NCI-H146 treated with DMSO at 0.1 percent for 48 hours (cell line): ENCODE results near the gene TUBGCP6.

Source experiments
- DNase-seq: peaks from one replicate; lab custom pipeline; 2025; ENCODE audit not compliant: unreplicated experiment; lab: John Stamatoyannopoulos, UW

TUBGCP6 gene

DNA sequence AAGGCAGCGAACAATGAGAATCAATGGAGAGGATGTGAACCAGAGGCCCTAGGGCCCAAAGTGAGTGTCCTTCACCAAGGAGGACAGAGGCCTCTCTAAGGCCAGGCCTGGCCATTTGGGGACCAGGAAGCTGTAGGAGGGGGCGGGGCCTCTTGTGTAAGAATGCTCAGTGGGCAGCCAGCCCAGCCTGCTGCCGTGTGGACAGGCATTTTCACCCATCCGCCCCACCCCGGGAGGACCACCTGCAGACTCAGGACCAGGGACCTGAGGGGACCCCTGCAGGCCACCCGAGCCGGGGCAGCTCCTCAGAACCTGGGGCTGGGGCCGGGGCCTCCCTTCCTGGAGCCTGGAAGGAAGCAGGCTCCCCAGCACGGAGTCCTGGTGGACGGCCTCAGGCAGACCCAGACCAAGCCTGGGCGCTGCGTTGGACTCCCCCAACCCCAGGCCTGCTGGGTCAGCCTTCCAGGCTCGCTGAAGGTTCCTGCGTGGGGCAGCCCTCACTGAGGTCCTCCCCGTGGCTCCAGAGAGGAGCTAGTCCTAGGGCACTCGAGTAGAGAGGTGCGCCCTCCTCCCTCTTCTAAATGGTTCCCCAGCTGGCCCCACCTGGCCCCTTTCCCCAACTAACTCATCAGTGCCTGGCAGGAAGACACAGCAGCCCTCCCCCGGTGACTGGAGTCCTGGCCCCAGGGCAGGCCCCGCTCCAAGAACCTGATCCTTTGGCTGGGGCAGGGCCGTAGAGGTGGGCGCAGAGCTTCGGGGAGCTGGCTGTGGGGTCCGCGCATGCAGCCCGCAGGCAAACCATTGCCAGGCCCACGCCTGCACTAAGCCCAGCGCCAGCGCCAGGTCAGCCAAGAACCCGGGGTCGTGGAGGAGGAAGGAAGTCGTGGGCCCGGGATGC is 60.6 kb downstream of the TUBGCP6 start:
- DNase-seq, result no peak

DNA sequence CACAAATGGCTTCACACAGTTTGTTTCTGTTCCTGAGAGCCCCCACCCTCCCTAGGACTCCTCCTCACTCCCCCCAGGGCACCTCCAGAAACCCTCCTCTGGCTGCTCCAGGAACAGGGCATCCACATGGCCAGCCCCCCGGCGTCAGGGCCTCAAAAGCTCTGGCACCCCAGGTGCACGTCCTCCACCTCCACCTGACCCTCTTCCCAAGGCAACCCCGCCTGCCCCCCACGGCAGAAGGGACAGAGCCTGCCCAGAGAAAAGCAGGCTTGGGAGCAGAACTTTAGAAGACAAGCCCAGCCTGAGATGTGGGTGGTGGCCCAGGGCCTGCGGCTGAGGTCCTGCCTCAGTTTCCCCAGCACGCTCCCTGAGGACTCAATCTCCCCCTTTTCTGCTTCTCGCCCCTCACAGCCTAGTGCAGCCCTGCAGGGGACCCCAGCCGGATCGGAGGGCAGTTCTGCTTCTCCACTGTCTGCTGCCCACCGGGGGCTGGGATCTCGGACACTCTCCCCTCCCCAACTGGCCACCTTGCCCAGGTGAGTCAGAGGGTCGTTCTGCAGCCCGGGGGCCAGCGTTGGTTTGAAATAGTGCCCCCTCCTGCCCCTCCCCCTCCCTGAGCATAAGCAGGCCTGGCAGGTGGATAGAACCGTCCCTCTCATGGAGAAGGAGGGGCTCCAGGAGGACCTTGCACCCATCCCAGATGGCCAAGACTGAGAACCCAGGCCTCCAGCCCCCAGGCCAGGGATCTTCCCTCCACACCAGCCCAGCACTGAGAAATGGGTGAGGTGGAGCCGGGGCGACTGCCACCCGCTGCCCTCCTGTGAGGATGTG is 61.5 kb downstream of the TUBGCP6 start:
- no peak for DNase-seq

DNA sequence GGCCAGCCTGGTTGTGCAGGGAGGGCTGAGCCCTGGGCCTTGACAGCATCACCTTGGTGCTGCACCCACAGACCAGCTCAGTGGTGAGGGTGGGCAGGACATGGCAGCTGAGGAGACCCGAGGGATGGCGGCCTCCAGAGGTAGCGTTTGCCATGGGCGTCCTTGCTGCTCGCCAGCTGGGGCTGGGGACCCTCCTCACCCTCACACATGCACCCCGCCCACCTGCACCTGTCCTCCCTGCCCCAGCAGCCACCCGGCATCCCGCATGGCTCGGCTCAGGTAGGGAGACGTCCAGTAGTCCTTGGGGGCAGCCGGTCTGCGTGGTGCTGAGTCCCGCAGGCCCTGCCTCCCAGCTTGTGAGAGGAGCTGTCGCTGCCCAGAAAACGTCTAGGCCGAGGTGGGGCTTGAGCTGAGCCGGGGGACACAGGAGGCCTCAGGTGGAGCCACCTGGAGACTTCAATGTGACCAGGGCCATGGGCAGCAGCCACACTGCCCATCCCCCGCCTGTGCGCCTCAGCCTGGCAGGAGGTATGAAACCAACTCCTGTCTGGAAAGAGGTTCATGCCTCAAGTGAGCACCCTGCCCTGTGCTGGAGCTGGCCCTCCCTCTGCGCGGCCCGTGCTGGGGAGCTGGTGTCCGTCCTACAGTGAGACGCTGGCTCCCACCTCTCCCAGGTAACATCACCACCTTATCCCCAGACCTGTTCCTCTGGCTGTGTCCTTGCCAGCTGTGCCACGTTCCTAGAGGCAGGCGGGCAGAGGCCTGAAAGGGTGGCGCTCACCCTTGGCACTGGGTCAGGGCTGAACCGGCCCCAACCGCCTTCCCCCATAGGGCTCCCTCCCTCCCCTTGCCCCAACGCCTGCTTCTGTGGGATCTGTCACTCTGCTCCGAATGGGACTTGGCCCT is 62.4 kb downstream of the TUBGCP6 start:
- no peak for DNase-seq

DNA sequence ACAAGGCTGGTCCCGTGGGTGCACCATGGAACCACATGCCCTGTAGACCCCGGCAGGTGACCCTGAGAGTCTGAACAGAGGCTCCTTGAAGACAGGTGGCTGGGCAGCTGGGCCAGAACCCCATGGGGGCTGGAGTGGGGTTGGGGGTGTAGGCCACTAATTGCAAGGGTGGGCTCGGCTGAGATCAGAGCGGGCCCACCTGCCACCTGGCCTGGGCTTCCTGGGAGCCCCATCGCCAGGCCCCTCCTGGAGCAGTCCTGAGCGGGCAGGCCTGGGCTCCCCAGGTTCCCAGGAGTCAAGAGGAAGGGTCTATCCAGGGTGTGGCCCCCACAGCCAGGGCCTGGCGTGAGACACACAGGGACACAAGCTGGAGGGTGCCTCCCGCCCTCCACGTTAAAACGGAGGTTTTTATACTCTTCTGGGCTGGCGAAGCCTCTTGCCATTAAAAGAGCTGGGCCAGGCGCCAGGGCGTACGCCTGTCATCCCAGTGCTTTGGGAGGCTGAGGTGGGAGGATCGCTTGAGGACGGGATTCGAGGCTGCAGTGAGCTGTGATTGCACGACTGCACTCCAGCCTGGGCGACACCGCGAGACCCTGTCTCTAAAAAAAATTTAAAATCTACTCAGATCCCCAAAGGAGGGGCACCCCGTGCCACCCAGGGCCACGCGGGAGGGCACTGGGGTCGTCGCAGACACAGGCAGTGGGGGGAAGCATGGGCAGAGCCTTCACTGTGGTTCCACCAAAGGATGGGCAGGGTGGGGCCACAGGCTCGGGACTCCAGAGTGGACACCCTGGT is 63.9 kb downstream of the TUBGCP6 start:
- no peak for DNase-seq

DNA sequence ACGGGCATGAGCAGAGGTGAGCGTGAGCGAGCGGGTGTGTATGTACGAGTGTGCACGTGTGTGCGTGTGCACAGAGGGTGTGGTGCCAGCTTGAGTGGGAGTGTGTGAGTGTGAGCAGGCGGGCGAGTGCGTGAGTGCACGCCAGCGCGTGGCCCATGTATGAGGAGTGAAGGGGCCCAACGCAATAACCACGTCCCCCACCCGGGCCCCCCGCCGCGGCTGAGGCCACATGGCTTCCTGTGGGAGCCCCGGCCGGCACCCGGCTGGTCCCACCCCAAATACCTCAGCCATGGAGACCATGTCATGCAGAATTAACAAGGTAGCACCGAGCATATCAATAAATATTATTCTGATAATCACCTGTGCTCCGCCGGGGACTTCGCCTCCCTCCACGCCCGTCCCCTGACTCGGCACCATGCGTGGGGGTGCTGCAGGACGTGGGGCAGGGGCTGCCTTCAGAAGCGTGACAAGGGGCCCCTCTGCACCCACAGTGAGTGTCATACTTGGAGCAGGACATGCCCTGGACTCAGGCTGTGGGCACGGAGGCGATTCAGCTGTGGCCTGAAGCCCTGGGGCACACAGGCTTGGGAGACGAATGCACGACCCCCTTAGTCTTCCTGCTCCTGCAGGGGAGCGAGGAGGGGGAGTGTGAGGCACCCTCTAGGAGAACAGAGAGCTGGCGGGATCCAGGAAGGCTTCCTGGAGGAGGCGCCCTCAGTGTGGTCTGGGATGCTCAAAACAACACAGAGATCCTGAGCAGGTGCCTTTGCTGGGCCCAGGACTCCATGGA is 64.7 kb downstream of the TUBGCP6 start:
- DNase-seq, result no peak

DNA sequence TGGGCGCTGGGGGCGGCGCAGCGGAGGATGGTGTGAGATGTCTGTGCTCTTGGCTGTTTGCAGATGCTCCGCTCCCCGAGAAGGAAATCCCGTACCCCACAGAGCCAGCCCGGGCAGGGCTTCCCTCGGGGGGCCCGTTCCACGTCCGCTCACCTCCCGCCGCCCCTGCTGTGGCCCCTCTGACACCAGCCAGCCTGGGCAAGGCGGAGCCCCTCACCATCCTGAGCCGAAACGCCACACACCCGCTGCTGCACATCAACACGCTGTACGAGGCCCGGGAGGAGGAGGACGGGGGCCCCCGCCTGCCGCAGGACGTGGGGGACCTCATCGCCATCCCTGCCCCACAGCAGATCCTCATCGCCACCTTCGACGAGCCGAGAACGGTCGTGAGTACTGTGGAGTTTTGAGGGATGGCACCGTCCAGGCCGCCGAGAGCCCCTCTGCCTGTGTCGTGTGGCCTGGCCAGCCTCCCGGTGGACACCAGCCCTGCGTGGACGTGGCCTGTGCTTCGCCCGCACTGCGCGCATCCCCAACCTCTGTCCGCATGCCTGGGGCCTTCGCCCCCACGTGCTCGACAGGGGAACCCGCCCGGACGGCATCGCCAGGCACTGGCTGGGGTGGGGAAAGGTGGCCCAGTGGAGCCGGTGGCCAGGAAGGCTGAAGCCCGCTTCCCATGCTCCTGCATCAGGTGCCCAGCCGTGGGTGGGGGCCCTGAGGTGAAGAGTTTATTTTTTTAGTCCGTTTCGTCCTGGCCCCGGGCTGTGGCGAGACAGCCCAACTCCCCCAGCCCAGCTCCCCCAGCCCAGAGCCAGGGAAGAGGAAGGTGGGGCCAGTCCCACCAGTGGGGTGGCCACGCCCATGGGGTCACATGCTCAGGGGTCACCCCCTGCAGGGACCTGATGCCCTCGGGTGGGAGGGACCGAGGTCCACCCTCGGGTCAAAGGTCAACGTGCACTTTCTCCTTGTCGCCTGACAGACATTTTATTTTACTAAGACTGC is 65.7 kb downstream of the TUBGCP6 start:
- DNase-seq, result no peak

DNA sequence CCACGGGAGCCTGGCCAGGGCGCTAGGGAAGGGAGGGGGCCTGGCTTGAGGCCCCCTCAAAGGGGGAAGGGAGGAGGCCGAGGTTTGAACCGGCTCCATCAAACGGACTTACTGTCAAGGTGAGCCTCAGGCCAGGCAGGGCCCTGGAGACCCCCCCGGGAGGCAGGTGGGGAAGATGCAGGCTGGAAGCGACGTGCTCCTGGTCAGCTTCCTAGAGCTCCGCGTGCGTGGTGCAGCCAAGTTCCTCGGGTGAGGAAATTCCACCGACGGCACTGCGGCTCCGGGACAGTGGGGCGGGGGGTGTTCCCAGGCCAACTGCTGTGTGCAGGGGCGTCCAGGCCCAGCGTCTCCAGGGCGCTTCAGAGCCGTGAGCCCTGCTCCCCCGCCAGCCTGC is 66.4 kb downstream of the TUBGCP6 start:
- DNase-seq, result no peak

DNA sequence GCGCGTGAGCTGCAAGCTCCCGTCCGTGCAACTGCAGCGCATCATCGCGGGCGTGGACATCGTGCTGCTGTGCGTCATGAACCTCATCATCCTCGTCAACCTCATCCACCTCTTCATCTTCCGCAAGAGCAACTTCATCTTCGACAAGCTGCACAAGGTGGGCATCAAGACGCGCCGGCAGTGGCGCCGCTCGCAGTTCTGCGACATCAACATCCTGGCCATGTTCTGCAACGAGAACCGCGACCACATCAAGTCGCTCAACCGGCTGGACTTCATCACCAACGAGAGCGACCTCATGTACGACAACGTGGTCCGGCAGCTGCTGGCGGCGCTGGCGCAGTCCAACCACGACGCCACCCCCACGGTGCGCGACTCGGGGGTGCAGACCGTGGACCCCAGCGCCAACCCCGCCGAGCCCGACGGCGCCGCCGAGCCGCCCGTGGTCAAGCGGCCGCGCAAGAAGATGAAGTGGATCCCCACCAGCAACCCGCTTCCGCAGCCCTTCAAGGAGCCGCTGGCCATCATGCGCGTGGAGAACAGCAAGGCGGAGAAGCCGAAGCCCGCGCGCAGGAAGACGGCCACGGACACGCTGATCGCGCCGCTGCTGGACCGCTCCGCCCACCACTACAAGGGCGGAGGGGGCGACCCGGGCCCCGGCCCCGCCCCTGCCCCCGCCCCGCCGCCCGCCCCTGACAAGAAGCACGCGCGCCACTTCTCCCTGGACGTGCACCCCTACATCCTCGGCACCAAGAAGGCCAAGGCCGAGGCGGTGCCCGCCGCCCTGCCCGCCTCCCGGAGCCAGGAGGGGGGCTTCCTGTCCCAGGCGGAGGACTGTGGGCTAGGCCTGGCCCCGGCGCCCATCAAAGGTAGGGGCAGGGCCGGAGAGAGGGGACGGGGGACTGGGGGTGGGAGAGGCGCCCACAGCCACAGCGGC is 67.0 kb downstream of the TUBGCP6 start:
- DNase-seq, result no peak

DNA sequence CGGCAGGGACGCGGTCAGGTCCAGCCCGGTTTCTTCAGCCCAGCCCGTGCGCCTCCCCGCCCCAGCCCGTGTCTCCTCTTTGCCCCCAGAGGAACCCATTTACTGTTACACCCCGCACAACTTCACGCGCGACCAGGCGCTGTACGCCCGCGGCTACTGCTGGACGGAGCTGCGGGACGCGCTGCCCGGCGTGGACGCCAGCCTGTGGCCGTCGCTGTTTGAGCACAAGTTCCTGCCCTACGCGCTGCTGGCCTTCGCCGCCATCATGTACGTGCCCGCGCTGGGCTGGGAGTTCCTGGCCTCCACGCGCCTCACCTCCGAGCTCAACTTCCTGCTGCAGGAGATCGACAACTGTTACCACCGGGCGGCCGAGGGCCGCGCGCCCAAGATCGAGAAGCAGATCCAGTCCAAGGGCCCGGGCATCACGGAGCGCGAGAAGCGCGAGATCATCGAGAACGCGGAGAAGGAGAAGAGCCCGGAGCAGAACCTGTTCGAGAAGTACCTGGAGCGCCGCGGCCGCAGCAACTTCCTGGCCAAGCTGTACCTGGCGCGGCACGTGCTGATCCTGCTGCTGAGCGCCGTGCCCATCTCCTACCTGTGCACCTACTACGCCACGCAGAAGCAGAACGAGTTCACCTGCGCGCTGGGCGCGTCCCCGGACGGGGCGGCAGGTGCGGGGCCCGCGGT is 67.8 kb downstream of the TUBGCP6 start:
- no peak for DNase-seq

DNA sequence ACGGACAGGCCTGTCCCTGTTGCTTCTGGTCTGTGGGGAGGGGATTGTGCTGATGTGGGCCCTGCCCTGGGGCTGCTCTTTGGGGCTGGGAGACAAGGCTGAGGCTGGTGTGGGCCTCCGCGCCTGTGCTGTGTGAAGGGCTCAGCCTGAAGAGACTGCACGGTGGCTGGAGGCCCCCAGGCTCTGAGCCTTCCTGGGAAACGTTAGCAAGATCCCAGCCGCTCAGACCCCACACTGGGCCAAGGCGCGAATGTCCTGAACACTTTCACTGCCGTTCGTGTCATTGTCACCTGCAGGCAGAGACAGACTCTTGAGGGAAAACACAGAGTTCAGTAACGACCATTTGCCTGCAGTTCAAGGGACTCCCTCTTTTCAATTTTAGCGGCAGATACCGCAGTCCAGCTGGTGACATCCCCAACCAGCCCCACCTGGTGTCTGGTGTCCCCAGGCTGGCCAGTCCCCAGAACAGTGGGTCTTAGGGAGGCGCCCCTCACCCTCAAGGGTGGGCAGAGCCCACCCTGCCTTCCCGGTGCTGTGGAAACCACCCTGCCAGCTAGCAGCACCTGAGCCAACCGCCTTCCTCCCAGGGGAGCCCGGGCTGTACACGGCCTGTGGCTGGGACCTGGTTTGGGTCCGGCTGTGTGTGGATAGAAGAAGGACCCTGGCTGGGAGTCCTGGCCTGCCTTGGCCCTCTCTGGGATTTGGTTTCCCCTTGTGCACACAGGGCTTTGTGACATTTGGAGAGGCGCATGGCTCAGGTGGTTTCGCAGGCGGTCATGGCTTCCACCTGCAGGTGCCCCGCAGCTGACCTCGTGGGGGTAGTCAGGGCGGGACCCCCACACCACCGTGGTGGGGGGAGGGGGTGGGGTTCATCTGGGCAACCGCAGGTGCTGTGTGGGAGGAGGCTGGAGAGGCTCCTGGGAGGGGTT is 68.6 kb downstream of the TUBGCP6 start:
- no peak for DNase-seq

DNA sequence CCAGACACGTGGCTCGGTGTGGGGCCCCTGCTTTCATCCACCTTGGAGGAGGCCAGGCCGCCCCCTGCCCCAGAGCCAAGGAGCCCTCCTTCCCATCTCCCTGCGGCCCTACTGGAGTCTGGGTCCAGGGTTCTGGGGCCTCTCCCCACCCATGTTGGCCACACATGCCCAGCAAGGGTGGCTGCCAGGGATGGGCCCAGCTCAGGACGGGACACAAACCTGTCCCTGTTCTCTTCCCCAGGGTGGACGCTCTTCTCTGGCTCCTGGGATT is 69.7 kb downstream of the TUBGCP6 start:
- DNase-seq, result no peak

DNA sequence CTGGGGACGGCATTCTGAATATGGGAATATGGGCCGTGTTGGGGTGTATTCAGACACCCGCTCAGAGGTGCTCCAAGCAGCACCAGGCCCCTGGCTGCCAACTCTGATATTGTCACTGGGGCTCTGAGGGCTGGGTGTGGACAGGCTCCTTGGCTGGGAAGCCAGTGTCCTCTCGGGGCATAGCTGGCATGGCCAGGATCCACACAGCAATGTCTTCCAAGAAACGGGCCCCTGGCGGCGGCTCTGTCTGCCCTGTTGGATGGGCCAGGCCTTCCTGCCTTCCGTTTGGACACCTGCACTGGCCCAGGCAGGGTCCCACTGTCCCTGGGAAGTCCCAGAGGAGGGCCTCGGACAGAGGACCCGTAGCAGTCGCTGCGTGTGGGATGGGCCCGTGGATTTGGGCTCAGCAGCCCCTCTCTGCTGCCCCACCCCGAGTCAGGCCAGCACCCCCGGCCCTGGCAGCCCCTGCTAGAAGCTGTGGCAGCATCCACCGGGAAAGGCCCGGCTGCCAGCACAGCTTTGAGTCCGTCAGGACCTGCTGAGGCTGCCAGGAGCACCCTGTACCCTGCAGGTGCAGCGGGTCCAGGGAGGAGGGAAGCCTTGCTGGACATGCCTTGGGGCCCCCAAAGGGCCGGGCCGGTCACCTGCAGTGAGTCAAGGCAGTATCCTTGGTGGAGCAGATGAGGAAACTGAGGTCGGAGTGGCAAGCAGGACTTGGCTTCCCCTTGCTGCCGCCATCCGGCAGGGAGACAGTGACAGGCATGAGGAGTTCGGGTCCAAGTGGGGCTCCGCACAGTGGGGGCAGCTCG is 70.2 kb downstream of the TUBGCP6 start:
- no peak for DNase-seq

DNA sequence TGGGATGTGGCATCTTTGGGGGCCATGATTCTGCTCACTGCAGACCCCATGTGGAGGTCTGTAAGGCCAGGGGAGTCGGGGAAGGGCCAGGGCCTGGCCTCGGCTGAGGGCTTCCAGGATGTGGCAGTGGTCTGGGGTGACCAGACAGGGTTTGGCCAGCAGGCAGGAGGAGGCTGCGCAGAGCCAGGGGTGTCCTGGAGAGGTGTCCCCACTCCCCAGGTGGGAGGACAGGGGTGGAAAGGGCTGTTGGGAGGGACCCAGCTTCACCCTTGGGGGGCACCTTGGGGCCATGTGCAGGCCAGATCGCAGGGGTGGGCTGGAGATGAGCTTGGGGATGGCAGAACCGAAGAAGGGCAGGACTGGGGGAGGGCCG is 70.9 kb downstream of the TUBGCP6 start:
- no peak for DNase-seq

DNA sequence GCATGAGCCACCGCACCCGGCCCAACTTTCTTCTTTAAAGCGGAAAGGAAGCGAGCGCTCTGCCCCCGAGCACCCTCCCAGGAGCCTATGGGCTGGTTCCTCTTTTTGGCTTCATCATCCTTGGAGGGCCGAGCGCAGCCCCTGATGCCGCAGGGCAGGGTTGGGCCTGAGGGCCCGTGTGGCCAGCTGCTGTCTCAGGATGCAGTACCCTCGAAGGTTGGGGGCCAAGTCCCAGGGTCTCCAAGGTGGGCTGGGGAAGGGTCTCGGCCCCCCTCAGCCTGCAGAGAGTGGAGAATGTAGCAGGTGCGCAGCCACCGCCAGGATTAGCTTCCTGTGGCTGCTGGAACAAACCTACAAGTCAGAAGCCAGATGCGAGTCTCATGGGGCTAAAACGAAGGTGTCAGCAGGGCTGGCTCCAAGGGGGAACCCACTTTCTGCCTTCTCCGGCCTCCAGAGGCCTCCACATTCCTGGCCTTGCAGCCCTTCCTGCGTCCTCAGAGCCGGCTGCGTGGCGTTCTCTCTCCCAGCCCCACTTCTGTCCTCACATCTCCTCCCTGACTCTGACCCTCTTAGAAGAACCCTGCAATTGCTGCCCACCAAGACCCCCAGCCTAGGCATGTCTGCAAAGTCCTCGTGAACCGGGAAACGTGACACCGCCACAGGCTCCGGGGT is 71.4 kb downstream of the TUBGCP6 start:
- DNase-seq, result no peak
